GF-D8 (cell line): ENCODE measurements around the gene CFAP299.
"Not testable (repeated sequence)": the region's sequence is repeated elsewhere in the genome, so short reads cannot be mapped to it uniquely, and the experiment has no call there.

Experiments used
- DNase-seq: peaks from one replicate; lab custom pipeline; 2025; lab: John Stamatoyannopoulos, UW

Gene CFAP299

GRCh38 chr4:80610845-80611677 lies 275.5 kb downstream of the CFAP299 start:
- DNase-seq, result no peak

- no peak for DNase-seq
Observed at GRCh38 chr4:80611678-80611979, 276.1 kb downstream of the CFAP299 start.

DNA sequence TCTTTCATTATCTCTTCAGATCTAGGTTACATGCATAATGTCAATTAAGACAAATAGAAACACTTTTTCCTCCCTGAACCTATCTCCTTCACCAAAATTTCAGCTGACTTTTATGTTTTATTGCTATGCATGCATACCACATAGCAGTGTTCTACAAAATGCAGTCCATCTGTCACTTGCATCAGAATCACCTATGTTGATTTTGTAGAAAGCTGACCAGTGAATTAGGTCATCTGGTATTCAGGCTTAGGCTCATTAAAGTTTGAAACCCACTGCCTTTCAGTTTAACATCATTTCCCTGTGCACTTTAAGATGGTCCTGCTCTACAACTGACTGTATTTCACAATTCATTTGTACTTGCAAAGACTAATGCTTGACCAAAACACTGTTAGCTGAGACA lies 277.9 kb downstream of the CFAP299 start:
- DNase-seq, result no peak

GRCh38 chr4:80614319-80614718 lies 278.8 kb downstream of the CFAP299 start:
- no peak for DNase-seq

DNA sequence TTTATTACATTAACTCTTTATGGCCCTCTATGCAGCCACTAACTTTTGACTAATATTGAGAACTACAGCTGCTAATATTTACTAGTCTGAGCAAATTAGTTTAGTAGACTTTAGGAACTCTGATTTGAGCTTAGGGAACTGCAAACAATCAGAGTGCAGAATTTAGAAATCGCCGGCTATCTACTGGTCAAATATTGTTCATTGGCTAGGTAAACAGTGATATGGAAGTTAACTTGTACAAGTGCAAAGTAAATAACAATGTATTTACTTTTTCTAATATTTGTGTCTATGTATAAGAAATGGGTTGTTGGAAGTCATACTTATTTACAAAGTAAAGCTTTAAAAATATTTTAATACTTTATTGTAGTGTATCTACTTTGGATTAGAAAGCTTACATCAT lies 279.6 kb downstream of the CFAP299 start:
- no peak for DNase-seq

DNA sequence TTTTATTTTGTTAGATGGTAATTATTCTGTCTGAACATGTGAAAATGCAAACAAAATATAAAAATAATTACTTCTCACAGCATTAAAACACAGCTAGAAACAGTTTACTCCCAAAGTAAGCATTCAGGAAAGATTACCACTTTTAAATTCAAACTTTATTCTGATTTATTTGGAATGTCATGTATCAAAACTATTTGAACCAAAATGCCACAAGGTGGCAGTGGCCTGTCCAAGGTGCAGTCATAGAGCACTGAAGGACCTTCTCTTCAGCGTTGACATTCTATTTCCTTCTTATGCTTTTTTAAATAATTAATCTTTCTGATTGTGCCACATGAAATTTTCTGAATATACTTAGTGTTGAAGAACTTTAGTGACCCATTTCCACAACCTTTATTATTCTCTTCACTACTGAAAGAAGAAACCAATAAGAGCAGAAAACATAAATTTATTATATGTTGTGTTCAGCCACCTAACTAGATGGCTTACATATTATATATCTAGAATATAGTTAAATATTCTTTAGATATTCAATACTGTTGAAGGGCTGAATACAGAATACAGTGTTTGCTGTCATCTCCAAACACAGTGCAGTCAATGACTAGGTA lies 283.6 kb downstream of the CFAP299 start:
- no peak for DNase-seq

DNA sequence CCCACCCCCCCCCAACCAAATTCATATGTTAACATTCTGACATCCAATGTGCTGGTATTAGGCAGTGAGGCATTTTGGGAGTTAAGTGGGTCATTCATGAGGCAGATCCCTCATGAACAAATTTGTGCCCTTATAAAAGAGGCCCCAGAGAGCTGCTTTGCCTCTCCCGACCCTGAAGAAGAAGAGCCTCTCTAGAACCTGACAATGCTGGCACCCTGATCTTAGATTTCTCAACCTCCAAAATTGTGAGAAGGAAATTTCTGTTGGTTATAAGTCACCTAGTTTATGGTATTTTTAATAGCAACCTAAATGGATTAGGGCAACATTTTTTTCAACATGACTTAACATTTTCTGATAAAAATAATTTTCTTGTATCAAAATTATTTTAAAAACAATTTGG lies 296.3 kb downstream of the CFAP299 start:
- no peak for DNase-seq

GRCh38 chr4:80637190-80637589 lies 301.7 kb downstream of the CFAP299 start:
- no peak for DNase-seq

DNA sequence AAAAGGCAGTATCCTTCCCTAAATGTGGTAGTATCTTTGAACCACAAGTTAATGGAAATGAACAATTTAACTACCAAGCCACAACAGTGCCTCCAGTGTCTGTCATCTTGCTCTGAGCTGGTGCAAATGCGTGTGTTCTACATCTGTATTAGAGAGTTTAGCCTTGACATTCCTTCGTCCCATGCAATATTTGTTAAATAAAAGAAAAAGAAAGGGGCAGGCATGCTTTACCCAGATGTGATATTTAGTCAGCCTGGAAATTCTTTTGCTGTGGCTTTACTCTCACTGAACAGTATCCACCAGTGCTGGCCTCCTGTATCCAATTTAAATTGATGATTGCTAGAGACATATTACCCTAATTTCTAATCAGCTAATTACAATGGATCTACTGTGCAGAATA lies 310.5 kb downstream of the CFAP299 start:
- no peak for DNase-seq

DNA sequence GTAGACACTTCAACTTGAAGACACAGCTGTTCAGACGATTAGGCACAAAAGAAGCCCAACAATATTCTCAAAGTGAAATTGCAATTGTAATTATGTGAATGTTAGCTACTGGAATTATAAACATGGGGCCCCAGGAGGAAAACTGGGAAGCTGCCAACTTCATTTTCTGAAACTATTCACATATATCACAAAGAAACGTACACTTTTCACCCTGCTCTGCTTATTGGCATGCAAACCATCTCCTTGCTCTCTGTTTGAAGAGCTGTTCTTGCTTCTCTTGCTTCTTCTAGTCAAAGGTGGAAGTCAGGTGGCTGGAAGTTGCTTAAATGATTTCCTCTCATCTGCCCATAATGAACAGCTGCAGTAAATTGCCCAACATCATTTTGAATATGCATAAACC lies 320.1 kb downstream of the CFAP299 start:
- DNase-seq, result no peak

- DNase-seq, result not testable (repeated sequence)
Observed at GRCh38 chr4:80670118-80670517, 334.6 kb downstream of the CFAP299 start.

DNA sequence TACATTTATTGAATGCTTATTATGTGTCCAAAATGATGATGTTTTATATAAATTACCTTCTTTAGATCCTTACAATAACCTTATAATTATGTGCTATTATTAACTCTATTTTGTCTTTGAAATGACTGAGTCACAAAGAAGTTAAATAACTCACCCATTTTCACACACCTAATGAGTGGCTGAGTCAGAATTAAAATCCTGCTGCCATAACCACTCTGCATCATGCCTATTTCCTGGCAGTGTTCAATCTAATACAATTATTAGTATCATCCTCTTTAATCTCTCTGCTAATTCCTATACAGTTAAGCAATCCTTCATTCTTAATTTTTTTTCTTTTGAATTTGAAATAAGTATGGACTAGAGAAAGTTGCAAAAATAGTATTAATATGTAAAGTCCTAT lies 342.9 kb downstream of the CFAP299 start:
- no peak for DNase-seq

DNA sequence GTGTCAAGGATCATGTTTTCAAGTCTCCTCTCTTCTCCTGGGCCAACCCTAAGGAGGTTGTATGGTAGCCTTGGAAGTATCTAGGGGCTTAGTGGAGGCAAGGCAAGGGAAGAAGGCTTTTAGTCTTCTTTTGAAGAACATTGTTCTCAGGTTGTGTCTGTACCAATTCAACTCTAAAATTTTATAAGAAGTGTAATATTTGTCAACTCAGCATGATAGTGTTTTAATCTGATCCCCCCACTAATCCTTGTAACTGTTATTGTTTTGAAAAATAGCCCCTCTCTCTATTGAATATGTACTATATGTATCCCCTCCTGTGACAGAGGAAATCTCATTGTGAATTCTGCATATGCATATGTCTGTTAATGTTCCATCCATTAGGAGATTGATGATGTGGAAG lies 345.4 kb downstream of the CFAP299 start:
- no peak for DNase-seq

DNA sequence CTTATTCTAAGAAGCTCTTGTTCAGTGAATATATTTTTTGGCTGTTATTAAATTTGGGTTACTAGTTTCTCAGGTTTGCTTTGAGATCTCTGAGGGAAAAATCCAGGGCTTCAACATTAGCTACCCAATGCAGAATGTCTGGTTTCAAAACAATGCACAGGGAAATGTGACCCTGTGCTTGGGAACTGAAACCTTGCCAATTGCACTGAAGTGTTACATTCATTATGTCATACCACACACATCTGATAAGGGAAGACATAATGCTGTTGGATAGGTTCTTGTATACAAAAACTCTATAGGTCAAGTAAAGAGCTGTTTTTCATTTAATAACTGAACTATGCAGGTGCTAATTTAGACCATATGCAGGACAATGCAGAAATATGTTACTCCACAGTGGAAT lies 349.7 kb downstream of the CFAP299 start:
- no peak for DNase-seq

DNA sequence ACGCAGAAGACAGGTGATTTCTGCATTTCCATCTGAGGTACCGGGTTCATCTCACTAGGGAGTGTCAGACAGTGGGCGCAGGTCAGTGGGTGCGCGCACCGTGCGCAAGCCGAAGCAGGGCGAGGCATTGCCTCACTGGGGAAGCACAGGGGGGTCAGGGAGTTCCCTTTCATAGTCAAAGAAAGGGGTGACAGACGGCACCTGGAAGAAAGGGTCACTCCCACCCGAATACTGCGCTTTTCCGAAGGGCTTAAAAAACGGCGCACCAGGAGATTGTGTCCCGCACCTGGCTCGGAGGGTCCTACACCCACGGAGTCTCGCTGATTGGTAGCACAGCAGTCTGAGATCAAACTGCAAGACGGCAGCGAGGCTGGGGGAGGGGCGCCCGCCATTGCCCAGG lies 352.2 kb downstream of the CFAP299 start:
- not testable (repeated sequence) for DNase-seq

- DNase-seq, result no peak
Observed at GRCh38 chr4:80694171-80694570, 358.6 kb downstream of the CFAP299 start.

DNA sequence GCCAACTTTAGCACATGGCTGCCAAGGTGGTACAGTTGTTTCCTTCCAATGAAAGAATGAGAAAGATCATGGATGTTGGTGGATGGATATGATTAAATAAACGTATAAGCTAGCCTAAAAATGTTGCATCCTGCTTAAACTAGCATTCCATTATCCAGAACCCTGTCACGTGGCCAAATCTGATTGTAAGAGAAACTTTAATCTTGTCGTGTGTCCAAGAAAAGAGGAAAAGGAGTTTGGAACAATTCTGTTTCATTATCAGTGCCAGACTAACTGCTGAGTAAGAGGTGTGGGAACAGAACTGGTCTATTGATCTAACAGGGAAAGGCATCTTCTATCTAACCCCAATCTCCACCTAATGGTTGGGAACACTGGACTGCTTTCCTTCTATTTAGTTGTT lies 369.8 kb downstream of the CFAP299 start:
- no peak for DNase-seq

- DNase-seq, result no peak
Observed at GRCh38 chr4:80709082-80709869, 373.7 kb downstream of the CFAP299 start.

DNA sequence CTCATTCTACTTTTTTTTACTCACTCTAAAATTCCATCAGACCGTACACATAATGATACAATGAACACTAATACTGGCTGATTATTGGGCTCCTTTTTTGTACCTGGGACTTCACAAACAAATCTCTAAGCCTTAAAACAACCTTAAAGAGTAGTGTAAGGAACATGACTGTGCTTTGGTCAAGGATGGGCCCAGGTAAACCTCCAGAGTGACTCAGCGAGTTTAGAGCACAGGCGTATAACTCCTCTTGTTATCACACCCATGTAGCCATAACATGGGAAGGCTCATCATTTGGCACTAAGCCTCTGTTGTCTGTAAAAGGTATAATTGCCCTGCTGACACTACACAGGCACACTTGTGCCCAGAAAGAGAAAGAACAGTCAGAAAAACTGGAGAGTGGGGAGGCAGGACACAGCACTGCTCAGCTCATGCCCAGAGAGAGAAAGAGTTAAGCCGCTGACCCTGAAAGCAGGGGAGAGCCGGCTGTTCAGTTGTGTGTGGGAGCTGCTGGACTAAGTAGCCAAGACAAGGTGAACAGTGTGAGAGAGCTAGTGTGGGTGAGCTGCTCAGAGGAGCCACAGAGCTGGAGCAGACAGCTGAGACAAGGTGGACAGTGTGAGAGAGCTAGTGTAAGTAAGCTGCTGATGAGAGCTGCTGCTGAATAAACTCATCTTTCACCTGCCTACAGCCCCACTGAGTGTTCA lies 375.4 kb downstream of the CFAP299 start:
- DNase-seq, result no peak

DNA sequence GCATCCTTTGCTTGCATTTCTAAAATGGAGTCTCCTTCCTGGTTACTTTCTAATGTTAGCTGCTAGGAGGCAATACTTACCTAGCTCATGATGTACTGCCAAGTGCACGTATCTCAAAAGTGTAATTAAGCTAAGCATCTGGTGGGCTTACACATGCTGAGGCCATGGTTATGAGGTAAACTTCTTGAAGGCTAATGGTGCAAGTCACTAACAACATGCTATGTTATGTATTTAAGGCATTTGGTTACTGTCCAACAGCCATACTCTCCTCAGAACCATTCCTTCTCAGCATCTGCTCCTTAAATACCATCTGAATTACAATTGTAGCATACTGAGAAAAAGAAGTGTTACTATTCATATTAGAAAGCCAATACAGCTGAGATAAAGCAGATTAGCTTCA lies 376.4 kb downstream of the CFAP299 start:
- DNase-seq, result no peak

GRCh38 chr4:80713409-80713808 lies 377.9 kb downstream of the CFAP299 start:
- DNase-seq, result no peak

GRCh38 chr4:80717204-80717603 lies 381.7 kb downstream of the CFAP299 start:
- DNase-seq, result no peak

GRCh38 chr4:80726471-80726870 lies 390.9 kb downstream of the CFAP299 start:
- no peak for DNase-seq
